SK-N-SH (cell line): Measurements from ENCODE around the gene MDH2. TPM values are rescaled to one million over a fixed set of nuclear protein-coding genes. Genes with fewer than 3 reads are reported as not detected.

ENCODE experiments used
- CTCF ChIA-PET: fragments of 300-600, 350-600 bp; formaldehyde crosslinking; extraction: SDS; loops from one replicate; lab custom pipeline; 2021; lab: Yijun Ruan, JAX
- POLR2A ChIA-PET: fragments of 350-600 bp; sonication (Branson Sonifier 250); formaldehyde crosslinking; extraction: SDS; loops from one replicate; lab custom pipeline; 2020; ENCODE audit warnings: antibody characterized with exemption, inconsistent platforms; lab: Yijun Ruan, JAX
- DNase-seq: peaks from one replicate; pipeline ENCODE4 v3.0.0; 2012
- H2AFZ ChIP-seq: fragments of 200-600 bp; sonication (generic); 2 replicates; pipeline ENCODE4 v1.8.1; 2016; ENCODE audit warnings: antibody characterized with exemption, mild to moderate bottlenecking, low read depth
- H3F3A ChIP-seq: fragments of 200-600 bp; sonication (generic); replicated peaks from 2 replicates; pipeline ENCODE3; 2016; ENCODE audit warnings: antibody characterized with exemption, mild to moderate bottlenecking; ENCODE audit not compliant: insufficient read depth
- H3K27ac ChIP-seq, 2 experiments: fragments of 200-500 bp in 1 of 2; fragments of 200-600 bp in 1 of 2; sonication (Bioruptor generic) in 1 of 2; sonication (generic), shearing (Covaris generic) in 1 of 2; 2 replicates each; pipeline versions ENCODE4 v1.5.1 to v1.6.1; 2014 to 2016; ENCODE audit warnings: low read depth in 2 of 2, inconsistent platforms in 1 of 2, low read length in 1 of 2, mild to moderate bottlenecking in 1 of 2, mixed read lengths in 1 of 2
- H3K27me3 ChIP-seq: fragments of 200-600 bp; sonication (generic), shearing (Covaris generic); 2 replicates; pipeline ENCODE4 v1.6.1; 2016; ENCODE audit warnings: mixed run types; ENCODE audit not compliant: insufficient read depth
- H3K36me3 ChIP-seq, 2 experiments: fragments of 200-500 bp in 1 of 2; fragments of 200-600 bp in 1 of 2; sonication (Bioruptor generic) in 1 of 2; sonication (generic) in 1 of 2; replicated peaks in 1 of 2; 2 replicates each; pipeline versions ENCODE3 to v1.5.1; 2014 to 2016; ENCODE audit warnings: low read length in 1 of 2, mild to moderate bottlenecking in 1 of 2; ENCODE audit not compliant: insufficient read depth in 2 of 2, control insufficient read depth in 1 of 2
- H3K4me1 ChIP-seq, 2 experiments: fragments of 200-500 bp in 1 of 2; fragments of 200-600 bp in 1 of 2; sonication (Bioruptor generic) in 1 of 2; sonication (generic), shearing (Covaris generic) in 1 of 2; 2 replicates each; pipeline versions ENCODE4 v1.5.1 to v1.6.1; 2014 to 2016; ENCODE audit warnings: low read depth in 1 of 2, low read length in 1 of 2, mixed run types in 1 of 2; ENCODE audit not compliant: insufficient read depth in 2 of 2, control insufficient read depth in 1 of 2
- H3K4me2 ChIP-seq: fragments of 200-600 bp; sonication (generic), shearing (Covaris generic); 2 replicates; pipeline ENCODE4 v1.6.1; 2017; ENCODE audit warnings: mixed run types
- H3K4me3 ChIP-seq, 2 experiments: fragments of 200-500 bp in 1 of 2; fragments of 200-600 bp in 1 of 2; sonication (Bioruptor generic) in 1 of 2; sonication (generic), shearing (Covaris generic) in 1 of 2; 2 replicates each; pipeline versions ENCODE4 v1.5.1 to v1.8.1; 2014 to 2016; ENCODE audit warnings: low read depth in 2 of 2, inconsistent platforms in 1 of 2, low read length in 1 of 2, mild to moderate bottlenecking in 1 of 2, mixed read lengths in 1 of 2, moderate library complexity in 1 of 2
- H3K79me2 ChIP-seq: fragments of 200-600 bp; sonication (generic); 2 replicates; pipeline ENCODE4 v1.8.1; 2017; ENCODE audit warnings: mild to moderate bottlenecking; ENCODE audit not compliant: insufficient read depth
- H3K9ac ChIP-seq: fragments of 200-600 bp; sonication (generic); 2 replicates; pipeline ENCODE4 v1.6.1; 2017; ENCODE audit warnings: mixed run types
- H3K9me2 ChIP-seq: fragments of 200-600 bp; sonication (generic); 2 replicates; pipeline ENCODE4 v1.6.1; 2017; ENCODE audit warnings: mixed run types
- H3K9me3 ChIP-seq: fragments of 200-600 bp; sonication (generic); 2 replicates; pipeline ENCODE4 v1.6.1; 2017; ENCODE audit warnings: mixed run types, mild to moderate bottlenecking, moderate library complexity
- H4K20me1 ChIP-seq: fragments of 200-600 bp; sonication (generic); 2 replicates; pipeline ENCODE4 v1.6.1; 2017; ENCODE audit warnings: mild to moderate bottlenecking, mixed run types; ENCODE audit not compliant: insufficient read depth
- CHD2 ChIP-seq: fragments of 150-350 bp; IDR thresholded peaks from 2 replicates; pipeline ENCODE4 v1.6.1; 2018; ENCODE audit warnings: low read length; ENCODE audit not compliant: partially characterized antibody
- ELF1 ChIP-seq: IDR thresholded peaks from 2 replicates; pipeline ENCODE4 v1.4.0; 2012
- EP300 ChIP-seq, 2 experiments: IDR thresholded peaks; 2 replicates each; pipeline versions ENCODE4 v1.4.0 to v1.6.1; 2012; ENCODE audit warnings: borderline replicate concordance in 1 of 2, low read depth in 1 of 2, low read length in 1 of 2
- JUND ChIP-seq: IDR thresholded peaks from 2 replicates; pipeline ENCODE4 v1.4.0; 2012
- MXI1 ChIP-seq: IDR thresholded peaks from 2 replicates; pipeline ENCODE4 v1.6.1; 2012; ENCODE audit warnings: mild to moderate bottlenecking, low read depth, low read length, improper control_type of control experiment
- NFIC ChIP-seq: IDR thresholded peaks from 2 replicates; pipeline ENCODE4 v1.4.0; 2012; ENCODE audit warnings: borderline replicate concordance
- PBX3 ChIP-seq: IDR thresholded peaks from 2 replicates; pipeline ENCODE4; 2012
- POLR2AphosphoS5 ChIP-seq: IDR thresholded peaks from 2 replicates; pipeline ENCODE4 v1.6.1; 2012; ENCODE audit warnings: low read depth, low read length
- RAD21 ChIP-seq: IDR thresholded peaks from 2 replicates; pipeline ENCODE4 v1.6.1; 2012; ENCODE audit warnings: mild to moderate bottlenecking, low read length
- RCOR1 ChIP-seq: fragments of 150-350 bp; IDR thresholded peaks from 2 replicates; pipeline ENCODE4 v1.6.1; 2017; ENCODE audit warnings: antibody characterized with exemption, low read length
- REST ChIP-seq: IDR thresholded peaks from 2 replicates; pipeline ENCODE4 v1.6.1; 2012; ENCODE audit warnings: mild to moderate bottlenecking, low read depth, low read length, moderate library complexity
- RFX5 ChIP-seq: IDR thresholded peaks from 2 replicates; pipeline ENCODE4 v1.6.1; 2012; ENCODE audit warnings: mild to moderate bottlenecking, improper control_type of control experiment, low read length
- SIN3A ChIP-seq: IDR thresholded peaks from 2 replicates; pipeline ENCODE4 v1.6.1; 2012; ENCODE audit warnings: low read depth, mild to moderate bottlenecking, low read length, moderate library complexity, borderline replicate concordance
- USF1 ChIP-seq: IDR thresholded peaks from 2 replicates; pipeline ENCODE4 v1.4.0; 2012; ENCODE audit warnings: low read depth, borderline replicate concordance
- USF2 ChIP-seq: fragments of 150-350 bp; IDR thresholded peaks from 2 replicates; pipeline ENCODE4 v1.6.1; 2017; ENCODE audit warnings: antibody characterized with exemption, low read length, low read depth, borderline replicate concordance
- ZBTB33 ChIP-seq: IDR thresholded peaks from 2 replicates; pipeline ENCODE4 v1.4.0; 2012; ENCODE audit warnings: low read depth, borderline replicate concordance
- WGBS: methylation state at CpG from one replicate; pipeline ENCODE4 v1.1.6; 2017; ENCODE audit warnings: low lambda C conversion rate; 5-methylcytosine and 5-hydroxymethylcytosine counted together
- polyA plus RNA-seq, 3 experiments: library from polyadenylated mRNA; depleted of rRNA; stranded (reverse); fragments of >200 nt; gene quantifications; 2 replicates each; pipeline ENCODE4 v1.2.3, GENCODE V29; 2012

MDH2 gene
- polyA plus RNA-seq, 1 of the 3 experiments (the other 2 are of a cell fraction): 301 TPM

- no peak for TF ChIP-seq ELF1
- TF ChIP-seq NFIC: no peak
- no peak for TF ChIP-seq USF2
- no peak for TF ChIP-seq RAD21
- no peak for TF ChIP-seq REST
- TF ChIP-seq POLR2AphosphoS5: no peak
- TF ChIP-seq PBX3: no peak
- no peak for TF ChIP-seq EP300 (IDR thresholded peaks at IDR 0.05; ENCODE audit: borderline replicate concordance in 1 of 2, low read depth in 1 of 2, low read length in 1 of 2)
- peak overlapping the region; percentile 97 for H3K4me2 ChIP-seq
- peak overlapping the region; percentile 73 to 97 for H3K4me3 ChIP-seq
- ChIA-PET POLR2A (interaction anchor here (0.6 kb wide), 1 partner anchor 19 kb away, joined by 3 read pairs; no protein-coding TSS in a partner anchor), CTCF (interaction anchor here (1.1 kb wide), 1 partner anchor 265 kb away, joined by 3 read pairs; no protein-coding TSS in a partner anchor)
- peaks cover 99% of the 10 kb centered on the region for H3K79me2 ChIP-seq
- H3K27ac ChIP-seq: peak overlapping the region in 1 of 2 experiments; percentile 86; a peak in 2 of 4 replicates
- no peaks in the 10 kb centered on the region for H3K27me3 ChIP-seq
- peak overlapping the region; percentile 97 for H3K9ac ChIP-seq
- H3K4me1 ChIP-seq: peaks cover 9 to 10% of the 10 kb centered on the region in 2 experiments; a peak in 3 of 4 replicates
- peaks cover 6 to 17% of the 10 kb centered on the region in 2 experiments for H3K36me3 ChIP-seq
- no peak for DNase-seq
- no peaks in the 10 kb centered on the region for H3K9me3 ChIP-seq
- WGBS: 88% methylated on average over 6 of the region's 6 CpGs
- H3F3A ChIP-seq: peaks cover 15% of the 10 kb centered on the region
- peaks cover 33% of the 10 kb centered on the region for H4K20me1 ChIP-seq
- H2AFZ ChIP-seq: no peak overlapping the region
- H3K9me2 ChIP-seq: no peaks in the 10 kb centered on the region
Observed at GRCh38 chr7:76049295-76049694, 1.4 kb downstream of the MDH2 start.

- CTCF ChIA-PET: interaction anchor here (0.7 kb wide), 1 partner anchor 1435 kb away, joined by 3 read pairs; no protein-coding TSS in a partner anchor
- H4K20me1 ChIP-seq: peaks cover 45% of the 10 kb centered on the region
- no peak overlapping the region for H3K27ac ChIP-seq
- H3K79me2 ChIP-seq: peaks cover 99% of the 10 kb centered on the region
- H3K4me3 ChIP-seq: no peak overlapping the region
- POLR2A ChIA-PET: interaction anchor here (0.7 kb wide), 1 partner anchor 116 kb away, joined by 13 read pairs; no protein-coding TSS in a partner anchor
- no peak overlapping the region for H3K9ac ChIP-seq
- no peak overlapping the region for H2AFZ ChIP-seq
- peaks cover 23% of the 10 kb centered on the region for H3F3A ChIP-seq
- H3K4me1 ChIP-seq: peaks cover 9 to 21% of the 10 kb centered on the region in 2 experiments
- no peaks in the 10 kb centered on the region for H3K9me2 ChIP-seq
- H3K4me2 ChIP-seq: no peak overlapping the region
- H3K27me3 ChIP-seq: no peaks in the 10 kb centered on the region
- WGBS: 95% methylated on average over 5 of the region's 5 CpGs
- no peaks in the 10 kb centered on the region for H3K9me3 ChIP-seq
- no peak for DNase-seq
- peaks cover 13 to 26% of the 10 kb centered on the region in 2 experiments for H3K36me3 ChIP-seq
- no peak for TF ChIP-seq JUND
- no peak for TF ChIP-seq SIN3A
- no peak for TF ChIP-seq ZBTB33
- no peak for TF ChIP-seq CHD2
- TF ChIP-seq RFX5: no peak
- no peak for TF ChIP-seq RCOR1
- TF ChIP-seq MXI1: no peak
- TF ChIP-seq USF1: no peak
- no peak for TF ChIP-seq USF2
Observed at GRCh38 chr7:76050545-76050944, 2.6 kb downstream of the MDH2 start.
